Kidney tubule cell (primary cell): ENCODE measurements around the gene PDE1C.

Experiments used
- DNase-seq: peaks from one replicate; pipeline ENCODE4 v3.0.0-alpha.2; 2018; ENCODE audit warnings: low spot score

Gene PDE1C

DNA sequence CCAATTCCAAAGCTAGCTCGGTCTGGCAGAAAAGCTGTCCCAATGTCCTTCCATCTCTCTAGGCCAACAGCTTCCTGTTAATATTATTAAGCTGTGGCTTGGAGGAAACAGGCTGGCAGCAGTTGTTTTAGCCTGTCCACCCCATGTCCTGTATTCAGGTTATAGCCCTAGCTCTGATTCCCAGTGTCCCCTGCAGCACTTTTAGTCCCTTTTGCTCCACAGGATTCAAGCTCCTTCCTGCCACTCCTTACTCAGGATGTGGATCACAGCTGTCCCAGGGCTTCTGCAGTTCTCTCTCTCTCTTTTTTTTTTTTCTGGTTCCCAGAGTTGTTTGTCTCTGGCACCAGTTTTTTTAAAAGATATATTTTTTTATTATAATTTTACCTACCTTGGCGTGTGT, 298.0 kb downstream of the PDE1C start:
- DNase-seq = no peak

DNA sequence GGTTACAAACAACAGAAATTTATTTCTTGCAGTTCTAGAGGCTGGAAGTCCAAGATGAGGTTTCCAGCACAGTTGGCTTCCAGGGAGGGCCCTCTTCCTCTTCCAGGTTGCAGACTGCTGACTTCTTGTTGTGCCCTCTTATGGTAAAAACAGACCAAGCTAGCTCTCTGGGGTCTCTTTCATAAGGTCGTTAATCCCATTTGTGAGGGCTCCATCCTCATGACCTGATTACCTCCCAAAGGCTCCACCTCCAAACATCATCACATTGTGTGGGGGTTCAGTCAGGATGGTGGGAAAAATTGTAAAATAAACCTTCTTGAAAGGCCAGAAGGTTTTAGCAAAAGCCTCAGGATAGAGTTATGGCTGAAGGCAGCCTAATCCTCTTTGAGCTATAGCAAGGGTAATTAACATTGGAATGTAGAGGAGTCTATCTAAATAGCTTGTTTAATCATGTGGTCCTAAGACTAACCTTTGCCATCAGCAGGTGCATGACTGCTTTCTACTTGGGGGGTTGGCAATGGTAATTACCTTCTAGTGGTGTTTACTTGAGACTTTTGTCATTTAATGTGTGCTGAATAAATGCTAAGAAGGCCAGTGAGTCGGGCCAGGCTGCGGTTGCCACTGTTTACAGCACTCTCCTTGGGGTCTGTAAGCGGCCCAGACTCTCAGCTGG, 302.4 kb downstream of the PDE1C start:
- DNase-seq = no peak

DNA sequence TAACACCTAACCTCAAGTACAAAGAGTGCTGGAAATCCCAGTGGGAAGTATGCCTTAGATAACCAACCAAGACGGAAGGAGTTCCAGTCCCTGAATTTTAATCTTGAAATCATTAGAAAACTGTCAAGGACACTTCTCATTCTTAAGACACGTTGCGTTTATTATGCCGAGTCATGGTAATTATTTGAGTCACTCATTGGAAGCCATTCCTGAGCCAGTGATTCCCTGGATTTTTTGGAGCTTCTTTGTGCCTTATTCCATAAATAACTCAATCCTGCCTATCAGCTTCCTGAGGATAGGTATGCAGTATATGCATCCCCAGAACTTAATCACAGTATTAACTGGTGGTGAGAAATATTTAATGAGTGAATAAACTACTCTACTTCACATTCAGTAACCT, 305.7 kb downstream of the PDE1C start:
- DNase-seq = no peak

DNA sequence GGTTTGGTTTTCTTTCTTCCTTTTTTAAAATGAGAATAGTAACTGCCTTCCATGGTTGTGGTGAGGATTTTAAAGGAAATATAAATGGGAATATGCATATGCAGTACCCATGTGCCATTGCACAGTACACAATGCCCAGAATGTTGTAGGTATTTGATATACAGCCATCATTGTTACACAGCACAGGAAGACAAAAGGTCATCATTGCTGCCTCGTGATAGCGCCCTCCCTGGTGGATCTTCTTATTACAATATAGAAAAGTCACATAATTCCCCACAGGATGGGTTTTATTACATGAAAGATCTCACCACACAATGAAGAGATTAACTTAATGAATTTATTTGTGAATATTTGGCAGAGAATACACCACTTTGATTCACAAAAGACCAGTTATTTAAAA, 306.7 kb downstream of the PDE1C start:
- no peak for DNase-seq

DNA sequence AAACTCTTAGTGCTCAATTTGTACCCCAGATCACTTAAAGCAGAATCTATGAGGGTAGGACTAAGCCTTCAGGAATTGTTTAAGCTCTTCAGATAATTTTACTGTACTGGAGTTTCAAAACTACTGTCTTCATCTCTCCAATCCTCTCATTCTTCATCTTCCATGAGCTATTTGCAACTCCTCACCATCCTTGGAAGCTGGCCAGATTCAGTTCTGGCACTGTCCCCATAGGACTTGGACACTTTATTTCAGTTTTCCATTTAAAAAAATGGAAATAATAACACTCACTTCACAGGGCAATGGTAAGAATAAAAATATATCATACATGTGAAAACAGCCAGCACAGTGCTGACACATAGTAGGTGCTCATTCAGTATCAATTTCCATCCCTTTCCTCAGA, 308.6 kb downstream of the PDE1C start:
- DNase-seq = no peak

DNA sequence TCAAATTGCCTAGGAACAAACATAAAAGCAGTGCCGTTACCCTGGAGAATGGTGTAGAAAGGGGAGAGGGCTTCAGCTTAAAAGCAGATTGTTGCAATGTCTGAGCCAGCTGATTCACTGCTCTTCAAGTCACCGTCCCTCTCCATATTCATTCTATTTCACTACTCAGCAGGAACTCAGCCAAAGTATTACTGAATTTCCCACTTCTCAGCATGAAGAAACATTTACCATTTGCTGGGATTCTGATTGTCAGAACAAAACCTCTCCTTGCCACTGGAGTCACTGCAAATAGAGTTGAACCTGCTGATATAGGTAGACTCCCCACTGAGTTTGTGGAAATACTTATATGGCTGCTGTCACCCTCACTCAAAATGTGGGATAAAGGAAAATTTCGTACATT, 311.5 kb downstream of the PDE1C start:
- DNase-seq = no peak

DNA sequence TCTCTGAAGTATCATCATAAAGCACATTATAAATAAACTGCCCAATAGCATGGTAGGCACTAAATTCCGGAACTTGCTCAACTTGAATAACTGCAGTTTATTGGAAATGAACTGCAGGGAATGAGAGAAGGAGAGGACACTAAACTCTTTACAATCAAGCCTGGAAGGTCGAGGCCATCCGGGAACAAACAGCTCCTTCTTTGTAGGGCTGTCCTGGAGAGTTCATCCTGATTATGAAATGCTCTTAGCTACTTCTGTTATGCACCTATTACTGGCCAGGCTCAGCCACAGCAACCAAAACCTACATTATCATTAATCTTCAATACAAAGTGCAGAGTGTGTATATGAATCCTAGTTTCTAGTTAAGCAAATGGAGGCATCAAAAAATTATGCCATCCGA, 318.5 kb downstream of the PDE1C start:
- no peak for DNase-seq

DNA sequence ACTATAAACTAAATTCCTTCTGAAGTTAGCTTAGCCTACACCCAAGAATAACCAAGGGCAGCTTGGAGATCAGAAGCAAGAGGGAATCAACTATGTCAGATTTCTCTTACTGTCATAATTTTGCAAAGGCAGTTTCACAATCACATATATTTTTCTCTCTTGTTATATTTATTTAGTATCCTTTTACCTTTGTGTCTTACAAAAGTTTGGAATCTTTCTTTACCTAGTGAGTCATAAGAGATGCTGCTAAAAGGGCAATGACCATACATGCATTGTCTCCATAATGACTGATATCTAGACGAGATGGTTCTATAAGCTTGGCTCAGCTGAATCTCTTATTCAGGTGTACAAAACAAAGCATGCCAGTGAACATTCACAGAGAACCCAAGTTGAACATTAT, 322.1 kb downstream of the PDE1C start:
- DNase-seq = no peak

DNA sequence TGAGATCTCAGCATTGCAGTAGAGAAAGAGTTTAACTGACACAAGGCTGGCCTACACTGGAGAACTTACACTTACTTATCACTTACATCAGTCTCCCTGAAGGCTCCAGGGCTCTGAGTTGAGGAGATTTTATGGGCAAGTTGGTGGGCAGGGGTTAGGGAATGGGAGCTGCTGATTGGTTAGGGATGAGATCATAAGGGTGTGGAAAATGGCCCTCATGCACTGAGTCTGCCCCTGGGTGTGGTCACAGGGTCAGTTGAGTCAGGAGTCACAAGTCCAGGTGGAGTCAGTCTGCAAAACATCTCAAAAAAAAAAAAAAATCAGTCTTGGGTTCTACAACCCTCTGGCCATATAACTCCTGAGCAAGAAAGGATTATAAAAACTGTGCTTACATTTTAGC, 322.7 kb downstream of the PDE1C start:
- DNase-seq = peak; percentile 47

DNA sequence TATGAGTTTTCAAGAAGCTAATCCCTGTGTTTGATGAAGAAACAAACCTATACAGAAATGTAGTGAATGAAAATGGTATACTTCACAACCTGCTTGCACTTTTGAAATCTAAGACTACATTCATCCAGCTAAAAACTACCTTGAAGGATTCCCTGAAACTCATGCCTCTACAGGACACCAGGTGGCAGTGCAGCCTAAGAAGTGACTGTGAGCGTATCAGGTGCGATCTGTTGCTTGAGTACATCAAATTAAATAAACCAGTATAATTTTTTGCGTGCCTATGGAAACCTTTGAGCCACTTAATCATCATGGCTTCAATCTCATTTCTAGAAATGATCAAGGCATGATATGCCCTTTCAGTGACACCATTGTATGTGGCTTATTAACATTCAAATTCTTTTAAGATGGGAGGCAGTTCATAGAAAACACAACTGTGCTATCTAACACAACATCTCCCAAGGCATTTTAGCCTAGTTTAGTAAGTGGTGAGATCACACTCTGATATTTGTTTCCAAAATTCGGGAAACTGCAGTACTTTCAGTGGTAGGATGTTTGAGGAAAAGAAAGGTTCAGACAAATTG, 325.8 kb downstream of the PDE1C start:
- DNase-seq = peak; percentile 75

DNA sequence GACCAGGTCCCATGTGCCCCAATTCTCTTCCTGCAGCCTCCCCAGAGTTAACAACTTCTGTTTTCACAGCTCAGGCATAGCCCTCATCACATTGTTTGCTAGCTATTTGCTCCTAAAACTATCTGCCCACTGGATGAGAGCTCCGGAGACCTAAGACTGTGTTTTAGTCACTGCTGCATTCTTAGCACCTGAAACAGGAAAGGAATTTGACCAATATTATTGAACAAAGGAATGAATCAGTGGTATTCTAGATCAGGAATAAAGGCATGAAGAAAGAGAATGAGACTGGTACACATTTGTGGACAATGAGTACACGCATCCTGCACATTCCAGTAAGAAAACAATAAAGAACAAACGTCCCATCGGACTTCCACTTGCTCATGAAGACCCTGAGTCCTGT, 328.4 kb downstream of the PDE1C start:
- DNase-seq = peak; percentile 68

DNA sequence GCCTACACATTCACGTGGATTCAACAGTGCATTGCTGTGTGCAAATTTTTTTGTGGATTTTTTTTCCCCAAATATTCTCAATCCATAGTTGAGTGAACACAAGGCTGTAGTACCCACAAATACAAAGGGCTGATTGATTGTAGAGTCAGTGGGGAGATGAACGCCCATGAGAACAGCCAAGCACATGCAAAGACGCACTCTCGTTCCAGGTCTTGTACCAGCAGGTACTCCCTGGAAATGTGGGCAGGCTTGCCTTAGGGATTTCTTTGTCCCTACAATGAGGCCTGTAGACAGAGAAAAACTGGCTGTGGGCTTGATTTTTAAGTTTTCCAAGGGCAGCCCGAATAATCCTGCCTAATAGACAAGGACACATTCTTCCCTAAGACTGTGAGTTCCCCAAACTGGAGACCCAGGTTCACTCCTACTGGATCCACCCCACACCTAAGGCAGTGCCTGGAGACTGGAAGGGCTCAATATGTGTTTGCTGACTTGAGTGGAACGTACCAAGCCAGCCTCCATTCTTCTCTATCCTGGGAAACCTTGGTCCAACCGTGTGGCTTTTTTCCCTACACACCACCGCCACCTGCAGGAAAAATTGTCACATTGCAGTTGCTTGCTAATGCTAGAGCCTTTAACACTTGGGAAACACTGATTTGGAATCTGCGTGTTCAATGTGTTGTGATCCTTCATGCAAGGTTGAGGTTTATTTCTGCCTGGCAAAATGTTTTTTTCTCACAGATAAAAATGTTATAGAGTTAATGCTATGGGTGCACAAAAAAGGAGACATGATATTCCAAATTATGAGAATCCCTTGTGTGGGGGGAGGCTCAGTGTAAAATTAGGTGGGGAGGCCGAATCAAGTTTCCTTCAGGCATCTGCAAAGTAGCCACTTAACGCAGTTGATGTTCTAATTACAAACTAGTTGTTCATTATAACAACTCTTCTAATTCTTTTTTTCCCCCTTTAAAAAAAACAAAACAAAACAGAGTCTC, 333.9 kb downstream of the PDE1C start:
- DNase-seq = peak; percentile 63

DNA sequence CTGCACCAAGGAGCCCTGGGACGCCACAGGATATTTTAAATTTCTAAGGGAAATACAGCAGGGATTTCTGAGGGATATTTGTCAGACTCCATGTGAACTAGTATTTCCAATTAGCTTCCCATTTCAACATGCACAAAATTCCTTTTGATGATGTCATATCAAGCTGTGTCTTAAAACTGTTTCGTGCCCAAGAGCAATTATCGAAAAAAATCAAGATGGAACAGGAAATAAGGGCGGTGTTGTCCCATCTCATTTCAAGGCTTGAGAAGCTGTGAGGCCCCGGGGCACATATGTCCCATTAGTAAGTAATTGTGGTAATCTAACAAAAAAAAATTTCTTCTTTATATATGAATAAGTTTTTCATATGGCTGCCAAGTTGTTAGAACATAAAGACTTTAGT, 335.8 kb downstream of the PDE1C start:
- no peak for DNase-seq

DNA sequence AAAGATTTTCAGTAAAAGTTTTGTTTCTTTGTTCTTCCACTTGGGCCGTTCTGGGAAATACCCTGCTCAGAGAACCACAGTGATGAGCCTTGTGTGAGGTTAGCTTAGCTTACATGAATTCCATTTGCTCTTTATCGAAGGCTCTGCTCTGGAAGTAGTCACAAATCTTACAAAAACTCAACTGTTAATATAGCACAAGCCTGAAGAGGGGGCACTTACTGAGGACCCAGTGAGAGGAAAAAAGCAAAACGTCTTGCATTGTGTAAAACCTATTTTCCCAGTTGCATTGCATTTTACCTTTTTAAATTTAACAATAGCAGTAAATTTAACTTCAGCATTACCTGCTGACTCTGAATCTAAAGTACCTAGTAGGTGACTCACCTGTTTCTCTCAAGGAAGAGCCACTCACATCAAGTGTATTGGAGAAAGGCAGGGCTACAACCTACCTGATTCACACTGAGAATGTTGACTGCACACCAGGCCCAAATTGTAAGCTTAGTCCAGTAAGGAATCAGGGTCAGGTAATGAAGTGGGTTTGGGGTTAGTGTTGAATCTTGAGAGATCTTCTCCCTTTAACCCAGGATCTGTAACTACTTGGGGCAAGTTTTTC, 340.9 kb downstream of the PDE1C start:
- DNase-seq = peak; percentile 32

DNA sequence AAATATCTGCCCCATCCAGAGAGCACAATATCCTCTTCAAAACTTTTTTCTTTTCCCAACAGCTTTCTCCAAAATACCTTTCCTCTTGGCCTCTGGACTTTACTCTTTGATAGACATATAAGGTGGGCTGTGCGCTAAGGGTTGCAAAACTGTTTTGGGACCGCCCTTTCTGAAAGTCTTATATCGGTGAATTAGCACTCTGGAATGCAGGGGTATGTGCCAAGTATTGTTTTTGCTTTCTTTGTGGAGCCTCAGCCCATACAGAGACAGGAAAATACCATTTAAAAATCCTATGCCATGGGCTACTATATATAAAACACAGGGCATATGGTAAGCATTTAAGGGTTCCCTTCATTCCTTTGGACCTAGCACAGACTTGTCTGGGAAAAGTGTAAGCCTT, 345.5 kb downstream of the PDE1C start:
- DNase-seq = no peak

DNA sequence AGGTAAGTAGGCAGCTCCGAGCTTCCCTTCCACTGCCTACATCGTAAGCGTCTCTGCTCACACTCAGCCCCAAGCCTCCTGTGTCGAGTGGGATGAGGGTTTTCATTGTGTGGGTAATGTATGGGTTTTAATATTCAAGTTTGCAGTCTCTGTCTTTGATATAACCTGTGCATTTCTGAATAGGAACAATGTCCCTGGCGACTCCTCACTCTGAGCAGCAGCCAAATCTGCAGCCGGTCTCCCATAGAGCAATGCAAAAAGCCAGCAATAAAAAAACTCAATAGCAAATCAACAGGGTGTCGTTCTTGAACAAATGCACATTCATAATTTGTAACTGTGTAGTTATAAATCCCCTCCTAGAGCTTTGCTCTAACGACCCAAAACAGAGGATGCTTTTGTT, 349.8 kb downstream of the PDE1C start:
- DNase-seq = no peak

DNA sequence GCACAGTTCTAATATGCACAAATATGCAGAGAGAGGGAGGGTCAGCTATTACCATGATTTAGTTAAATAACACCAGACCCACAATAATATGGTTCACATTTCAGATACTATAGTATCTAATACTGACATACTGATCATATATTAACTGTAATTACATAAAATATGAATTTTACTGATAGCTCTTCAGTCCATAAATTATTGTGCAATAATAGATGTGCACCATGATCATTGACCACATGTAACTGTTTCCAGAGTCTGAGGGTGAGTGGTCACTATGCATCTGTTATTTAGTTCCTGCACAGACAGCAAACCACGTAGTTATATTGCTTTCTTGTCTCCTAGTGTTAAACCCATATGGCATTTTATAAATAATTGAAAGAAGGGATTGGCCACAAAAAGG, 353.9 kb downstream of the PDE1C start:
- DNase-seq = no peak

DNA sequence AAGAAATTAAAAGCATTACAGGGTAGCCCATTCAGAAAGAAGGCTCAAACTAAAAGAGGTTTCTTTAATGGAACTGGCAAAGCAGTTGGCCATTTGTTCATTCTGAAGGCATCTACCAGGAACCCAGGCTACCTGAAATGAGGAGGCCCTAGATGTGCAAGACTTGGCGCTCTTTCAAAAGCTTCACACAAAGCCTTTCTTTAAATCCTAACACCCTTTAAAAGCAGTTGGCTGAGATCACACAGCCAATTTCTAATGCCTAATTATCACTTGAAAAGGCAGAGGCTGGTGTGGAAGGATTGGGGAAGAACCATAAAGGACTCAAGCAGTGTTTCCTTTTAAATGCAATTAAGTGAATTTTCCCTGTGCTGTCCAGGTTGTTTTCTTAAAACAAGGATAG, 360.0 kb downstream of the PDE1C start:
- no peak for DNase-seq

DNA sequence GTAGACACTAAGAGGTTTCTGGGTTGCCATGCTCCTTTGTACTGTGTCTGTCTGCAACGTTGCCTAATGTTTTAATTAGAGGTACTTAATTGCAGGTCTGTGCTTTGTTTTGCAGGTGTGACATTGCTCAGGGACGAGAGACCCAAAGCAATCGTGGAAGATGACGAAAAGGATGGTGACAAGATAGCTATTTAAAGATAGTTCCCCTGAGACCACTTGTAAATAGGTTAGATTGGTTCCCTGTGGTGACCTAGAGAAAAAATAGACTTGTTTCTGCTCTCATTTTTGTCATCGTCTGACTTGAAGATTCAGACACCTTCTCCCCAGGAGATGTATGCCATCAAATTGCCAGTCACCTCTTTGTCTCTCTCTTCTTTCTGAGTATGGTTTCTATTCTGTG, 363.1 kb downstream of the PDE1C start:
- no peak for DNase-seq

DNA sequence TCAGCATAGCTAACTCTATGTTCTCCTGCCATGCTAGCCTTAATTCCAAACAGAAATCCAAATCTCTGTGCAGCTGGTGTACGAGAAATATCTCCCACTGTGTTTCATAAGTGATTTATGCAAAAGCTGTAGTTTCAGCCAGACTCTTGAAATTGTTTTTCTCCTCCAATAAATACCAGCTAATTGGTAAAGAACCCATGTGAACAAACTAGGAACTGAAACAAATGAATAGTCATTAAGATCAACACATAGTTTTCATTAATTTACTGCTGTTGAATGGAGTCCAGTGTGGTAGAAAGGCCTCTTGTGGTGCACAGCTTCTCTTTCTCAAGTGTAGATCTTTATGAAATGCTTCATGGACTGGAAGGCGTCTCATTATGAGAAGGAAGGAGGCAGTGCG, 364.8 kb downstream of the PDE1C start:
- no peak for DNase-seq

DNA sequence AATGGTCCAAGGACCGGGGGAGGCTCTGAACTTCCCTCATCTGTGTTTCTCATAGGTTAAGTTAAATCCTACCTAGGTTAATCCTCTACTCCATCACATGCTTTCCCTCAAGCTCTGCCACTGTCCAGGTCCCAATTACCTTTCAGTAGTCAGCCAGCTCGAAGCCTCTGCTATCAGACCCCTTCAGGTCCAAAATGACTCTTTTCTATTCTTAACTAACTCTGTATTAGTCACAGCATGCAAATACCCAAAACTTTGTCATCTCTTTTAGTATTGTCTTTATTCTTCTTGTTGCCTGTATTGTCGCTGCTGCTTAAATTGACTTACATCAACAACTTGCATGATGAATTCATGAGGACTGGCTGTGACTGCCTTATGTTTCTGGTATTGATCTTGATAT, 367.9 kb downstream of the PDE1C start:
- no peak for DNase-seq
